PFSK-1 (cell line): ENCODE results near the gene CTNNAL1.

Source experiments
- FOXP2 ChIP-seq: optimal IDR thresholded peaks from 2 replicates; pipeline ENCODE3; 2011; ENCODE audit warnings: borderline replicate concordance, control low read depth, inconsistent platforms; ENCODE audit not compliant: insufficient read depth; ENCODE audit errors: extremely low read length, extremely low read depth
- TF ChIP-seq, protein P1 (sequence below), 2 experiments: IDR thresholded peaks; 2 replicates each; pipeline versions ENCODE4 v1.6.1 to v1.8.0; 2011 to 2012; ENCODE audit warnings: low read depth in 2 of 2, low read length in 2 of 2, control low read depth in 1 of 2, inconsistent platforms in 1 of 2, mild to moderate bottlenecking in 1 of 2, moderate library complexity in 1 of 2; ENCODE audit not compliant: insufficient read depth in 1 of 2

DNA sequence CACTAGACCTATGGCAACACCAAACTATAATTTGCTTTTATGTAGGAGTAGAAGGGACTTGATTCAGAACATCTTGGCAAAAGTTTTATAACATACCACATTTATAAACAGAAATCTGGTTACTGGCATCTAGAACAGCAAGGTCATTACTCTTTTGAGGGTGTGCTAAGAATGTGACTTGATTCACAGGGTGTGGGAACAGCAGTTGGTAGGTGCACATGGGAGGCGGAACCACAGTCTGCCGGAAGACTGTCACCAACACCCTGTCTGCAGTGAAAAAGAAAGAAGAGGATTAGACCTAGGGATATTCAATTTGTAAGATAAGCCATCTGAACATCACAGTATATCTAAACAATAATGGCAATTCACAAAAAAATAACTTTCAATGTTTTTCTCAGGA is 102.4 kb downstream of the CTNNAL1 start:
- TF ChIP-seq, protein P1, sequence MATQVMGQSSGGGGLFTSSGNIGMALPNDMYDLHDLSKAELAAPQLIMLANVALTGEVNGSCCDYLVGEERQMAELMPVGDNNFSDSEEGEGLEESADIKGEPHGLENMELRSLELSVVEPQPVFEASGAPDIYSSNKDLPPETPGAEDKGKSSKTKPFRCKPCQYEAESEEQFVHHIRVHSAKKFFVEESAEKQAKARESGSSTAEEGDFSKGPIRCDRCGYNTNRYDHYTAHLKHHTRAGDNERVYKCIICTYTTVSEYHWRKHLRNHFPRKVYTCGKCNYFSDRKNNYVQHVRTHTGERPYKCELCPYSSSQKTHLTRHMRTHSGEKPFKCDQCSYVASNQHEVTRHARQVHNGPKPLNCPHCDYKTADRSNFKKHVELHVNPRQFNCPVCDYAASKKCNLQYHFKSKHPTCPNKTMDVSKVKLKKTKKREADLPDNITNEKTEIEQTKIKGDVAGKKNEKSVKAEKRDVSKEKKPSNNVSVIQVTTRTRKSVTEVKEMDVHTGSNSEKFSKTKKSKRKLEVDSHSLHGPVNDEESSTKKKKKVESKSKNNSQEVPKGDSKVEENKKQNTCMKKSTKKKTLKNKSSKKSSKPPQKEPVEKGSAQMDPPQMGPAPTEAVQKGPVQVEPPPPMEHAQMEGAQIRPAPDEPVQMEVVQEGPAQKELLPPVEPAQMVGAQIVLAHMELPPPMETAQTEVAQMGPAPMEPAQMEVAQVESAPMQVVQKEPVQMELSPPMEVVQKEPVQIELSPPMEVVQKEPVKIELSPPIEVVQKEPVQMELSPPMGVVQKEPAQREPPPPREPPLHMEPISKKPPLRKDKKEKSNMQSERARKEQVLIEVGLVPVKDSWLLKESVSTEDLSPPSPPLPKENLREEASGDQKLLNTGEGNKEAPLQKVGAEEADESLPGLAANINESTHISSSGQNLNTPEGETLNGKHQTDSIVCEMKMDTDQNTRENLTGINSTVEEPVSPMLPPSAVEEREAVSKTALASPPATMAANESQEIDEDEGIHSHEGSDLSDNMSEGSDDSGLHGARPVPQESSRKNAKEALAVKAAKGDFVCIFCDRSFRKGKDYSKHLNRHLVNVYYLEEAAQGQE (IDR thresholded peaks at IDR 0.05; ENCODE audit: insufficient read depth in 1 of 2, low read depth in 2 of 2, low read length in 2 of 2) = no peak
- no peak for TF ChIP-seq FOXP2
